NCI-H748 (cell line): ENCODE results near the gene KAZN.
A peak's percentile ranks its signal among the peaks of the same experiment; 100 is the strongest.

Experiments
- DNase-seq: peaks from one replicate; lab custom pipeline; 2025; ENCODE audit not compliant: unreplicated experiment; lab: John Stamatoyannopoulos, UW

KAZN gene

DNA sequence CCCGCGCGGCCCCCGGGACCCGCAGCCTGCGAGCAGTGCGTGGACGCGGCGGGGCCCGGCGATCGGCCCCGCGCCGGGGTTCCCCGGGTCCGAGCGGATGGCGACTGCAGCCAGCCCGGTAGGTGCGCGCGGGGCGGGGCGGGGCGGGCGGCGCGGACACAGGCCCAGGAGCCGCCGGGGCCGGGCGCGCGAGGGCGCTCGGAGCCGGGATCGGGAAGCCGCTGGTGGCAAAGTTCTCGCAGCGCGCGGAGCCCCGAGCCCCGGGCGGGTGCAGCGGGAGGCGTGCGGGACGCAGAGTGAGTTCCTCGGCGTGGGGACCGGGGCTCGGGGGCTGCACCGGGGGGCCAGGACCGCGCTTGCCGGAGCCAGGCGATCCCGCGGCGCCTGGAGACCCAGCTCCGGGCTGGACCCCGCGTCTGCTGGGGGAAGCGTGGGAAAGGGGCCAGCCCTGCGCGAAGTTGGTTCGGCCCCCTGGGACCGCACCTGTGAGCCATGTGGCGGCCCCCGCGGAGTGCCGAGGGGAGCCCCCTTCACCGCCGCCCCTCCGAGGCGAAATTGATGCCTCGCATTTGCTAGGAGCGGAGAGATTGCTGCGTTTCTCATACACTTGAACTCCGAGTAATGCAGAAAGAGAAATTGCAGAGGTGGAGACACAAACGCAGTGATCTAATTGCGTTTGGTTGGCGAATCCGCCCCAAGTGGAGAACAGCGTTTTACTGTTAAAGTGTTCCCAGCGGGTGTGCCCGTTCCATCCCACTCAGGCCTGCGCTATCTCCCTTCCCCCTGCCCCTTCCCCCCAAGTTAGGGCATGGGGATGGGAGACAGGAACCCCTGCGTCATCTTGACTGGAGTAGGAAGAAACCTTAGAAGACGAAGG, 326.2 kb downstream of the KAZN start:
- DNase-seq, result peak; percentile 38

DNA sequence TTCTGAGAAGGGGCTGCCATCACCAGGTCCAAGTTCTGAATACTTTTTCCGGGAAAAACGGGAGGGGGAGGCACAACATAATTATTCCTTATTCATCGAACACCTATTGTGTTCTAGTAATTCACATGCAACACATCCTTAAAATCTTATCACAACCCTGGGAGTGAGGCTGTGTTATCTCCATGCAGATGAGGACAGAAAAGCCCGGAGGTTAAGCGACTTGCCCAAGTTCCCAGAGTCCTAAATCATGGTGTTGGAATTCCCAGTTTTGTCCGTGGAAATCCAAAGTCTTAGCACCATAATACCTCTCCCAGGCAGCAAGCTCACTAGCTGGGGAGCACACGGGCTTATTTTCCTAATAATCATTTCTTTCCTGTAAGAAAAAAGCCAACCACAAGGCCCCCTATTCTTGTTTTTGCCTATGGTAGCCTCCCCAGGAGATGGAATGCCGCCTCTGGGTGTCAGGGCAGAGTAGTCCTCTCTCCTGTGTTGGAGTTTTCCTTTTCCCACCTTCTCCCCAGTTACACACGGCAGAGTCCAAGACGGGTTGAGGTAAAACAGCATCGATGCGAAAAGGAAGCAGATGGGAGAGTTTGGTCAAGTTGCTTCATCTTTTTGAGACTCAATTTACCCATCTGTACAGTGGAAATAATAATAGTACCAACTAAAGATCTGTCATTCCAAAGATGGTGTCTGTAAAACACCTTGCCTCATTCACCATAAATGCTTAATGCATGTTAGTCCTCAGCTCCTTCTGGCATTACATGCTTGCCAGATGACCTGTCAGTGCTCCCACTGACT, 327.1 kb downstream of the KAZN start:
- DNase-seq, result no peak

DNA sequence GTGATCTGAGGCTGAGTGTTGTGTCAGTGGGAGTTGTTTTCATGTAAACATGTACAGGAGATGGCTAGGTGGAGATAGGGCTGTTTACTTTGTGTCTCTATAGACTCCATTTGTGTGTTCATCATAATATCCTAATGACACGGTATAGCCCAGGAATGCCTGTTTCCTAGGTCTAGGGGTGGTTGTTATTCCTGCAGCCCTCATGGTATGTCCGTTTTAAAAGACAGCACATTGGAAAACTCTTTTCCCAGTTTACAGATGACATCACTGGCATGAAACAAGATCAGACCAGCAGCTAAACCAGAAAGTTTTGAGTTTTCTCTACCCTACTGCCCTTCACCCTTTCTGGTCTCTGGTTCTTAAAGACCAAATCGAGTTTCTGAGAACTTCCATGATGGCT, 327.7 kb downstream of the KAZN start:
- DNase-seq, result no peak

DNA sequence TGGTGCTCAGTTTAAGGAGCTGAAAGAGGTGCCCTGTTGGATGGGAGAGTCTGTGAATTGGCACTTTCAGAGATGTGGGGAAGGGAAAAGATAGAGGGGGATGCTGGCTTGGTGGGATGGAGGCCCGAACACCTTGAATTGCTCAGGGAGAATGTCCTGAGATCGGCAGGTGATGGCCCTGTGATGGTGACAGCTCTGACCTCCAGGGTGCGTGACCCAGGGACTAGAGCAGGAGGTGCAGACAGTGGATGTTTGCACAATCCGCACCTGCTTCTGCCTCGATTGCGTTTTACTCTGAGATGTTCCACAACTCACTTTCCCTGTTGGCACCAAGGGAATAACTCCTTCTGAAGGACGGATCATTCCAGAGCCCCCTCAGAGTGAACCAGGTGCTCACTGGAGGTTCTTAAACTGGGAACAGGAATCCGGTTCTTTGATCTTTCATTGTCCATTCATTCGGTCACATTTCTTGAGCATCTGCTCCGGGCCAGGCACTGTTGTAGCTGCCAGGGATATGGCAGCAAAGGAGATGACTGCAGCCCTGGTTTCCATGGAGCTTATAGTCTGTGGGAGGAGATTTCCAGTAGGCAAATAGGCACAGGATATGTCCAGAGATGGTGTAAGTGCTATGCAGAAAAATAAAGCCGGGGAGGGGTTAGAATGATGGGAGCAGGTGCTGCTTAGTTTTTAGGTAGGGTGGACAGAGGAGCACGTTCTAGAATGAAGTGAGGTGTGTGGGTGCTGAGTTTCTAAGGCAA, 328.5 kb downstream of the KAZN start:
- peak; percentile 13 for DNase-seq

DNA sequence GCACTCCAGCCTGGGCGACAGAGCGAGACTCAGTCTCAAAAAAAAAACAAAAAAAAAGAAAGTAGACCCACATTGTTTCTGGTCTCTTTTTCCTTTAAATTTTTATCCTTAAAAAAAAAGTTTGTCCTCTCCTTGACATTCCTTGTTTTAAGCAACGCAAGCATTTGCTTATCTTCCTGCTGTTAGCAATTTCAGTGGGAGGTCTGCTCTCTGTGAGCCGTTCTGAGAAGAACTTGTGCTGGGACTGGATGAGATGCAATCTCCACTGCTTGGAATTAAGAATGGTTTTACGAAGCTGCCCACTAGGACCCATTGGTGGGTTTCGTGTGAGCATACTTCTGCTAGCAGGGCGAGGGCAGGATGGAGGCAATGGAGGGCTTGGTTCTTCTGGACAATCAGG, 329.9 kb downstream of the KAZN start:
- no peak for DNase-seq

DNA sequence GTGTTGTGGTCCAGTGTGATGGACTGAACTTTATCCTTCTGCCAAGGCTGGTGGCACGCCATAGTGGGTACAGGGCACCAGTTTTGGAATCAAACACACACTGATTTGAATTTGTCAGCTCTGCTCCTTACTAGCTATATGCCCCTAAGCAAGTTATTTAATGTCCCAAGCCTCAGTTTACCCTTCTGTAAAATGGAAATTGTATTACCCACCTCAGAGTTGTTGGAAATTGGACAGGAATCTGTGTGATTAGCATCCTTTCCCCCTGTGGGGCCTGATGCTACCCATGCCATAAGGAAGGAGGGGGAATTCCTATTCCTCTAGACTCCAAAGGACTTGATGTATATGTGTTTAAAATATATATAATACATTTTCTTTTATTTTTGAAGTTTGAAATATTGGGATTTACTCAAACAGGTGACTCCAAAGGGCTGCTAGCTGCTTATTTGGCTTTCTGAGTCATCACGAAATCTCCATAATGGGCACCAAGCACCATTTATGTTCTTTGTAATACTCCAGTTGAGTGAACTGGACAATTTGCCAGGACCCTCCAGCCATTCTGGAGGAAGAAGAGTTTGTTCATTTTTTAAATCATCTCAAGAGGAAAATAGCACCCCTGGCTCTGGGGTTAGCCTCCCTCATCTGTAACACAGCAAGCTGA, 330.5 kb downstream of the KAZN start:
- DNase-seq, result no peak

DNA sequence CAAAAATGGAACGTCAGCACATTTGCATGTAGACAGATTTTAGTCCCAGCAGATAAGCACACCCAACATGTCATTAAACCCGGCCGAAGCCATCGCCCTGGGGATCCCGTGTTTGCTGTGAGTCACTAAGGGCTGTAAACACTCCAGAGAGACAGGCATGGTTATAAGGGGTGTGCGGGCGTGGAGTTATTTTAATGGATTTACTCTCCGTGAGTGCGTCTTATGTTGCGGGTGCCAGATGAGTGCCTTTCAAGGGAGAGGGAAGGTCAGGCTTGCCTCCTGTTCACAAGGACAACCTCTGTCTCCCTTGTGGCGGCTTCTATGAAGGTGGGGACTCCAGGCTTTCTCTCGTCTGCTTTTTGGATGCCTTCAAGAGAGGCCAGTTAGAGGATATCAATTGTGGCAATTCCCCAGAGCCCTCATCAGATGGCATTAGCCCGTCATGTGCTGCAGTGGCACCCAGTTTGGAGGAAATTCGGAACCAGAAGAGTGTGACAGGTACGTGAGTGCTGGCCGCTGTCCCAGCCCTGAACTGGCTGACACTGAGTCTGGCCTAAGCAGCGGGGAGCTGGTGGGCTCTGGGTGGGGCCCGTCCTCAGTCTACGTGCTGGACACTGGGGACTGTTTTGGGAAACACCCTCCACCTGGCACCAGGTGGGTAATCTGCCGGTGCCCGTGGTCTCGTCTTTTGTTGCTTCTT, 331.2 kb downstream of the KAZN start:
- peak; percentile 36 for DNase-seq

DNA sequence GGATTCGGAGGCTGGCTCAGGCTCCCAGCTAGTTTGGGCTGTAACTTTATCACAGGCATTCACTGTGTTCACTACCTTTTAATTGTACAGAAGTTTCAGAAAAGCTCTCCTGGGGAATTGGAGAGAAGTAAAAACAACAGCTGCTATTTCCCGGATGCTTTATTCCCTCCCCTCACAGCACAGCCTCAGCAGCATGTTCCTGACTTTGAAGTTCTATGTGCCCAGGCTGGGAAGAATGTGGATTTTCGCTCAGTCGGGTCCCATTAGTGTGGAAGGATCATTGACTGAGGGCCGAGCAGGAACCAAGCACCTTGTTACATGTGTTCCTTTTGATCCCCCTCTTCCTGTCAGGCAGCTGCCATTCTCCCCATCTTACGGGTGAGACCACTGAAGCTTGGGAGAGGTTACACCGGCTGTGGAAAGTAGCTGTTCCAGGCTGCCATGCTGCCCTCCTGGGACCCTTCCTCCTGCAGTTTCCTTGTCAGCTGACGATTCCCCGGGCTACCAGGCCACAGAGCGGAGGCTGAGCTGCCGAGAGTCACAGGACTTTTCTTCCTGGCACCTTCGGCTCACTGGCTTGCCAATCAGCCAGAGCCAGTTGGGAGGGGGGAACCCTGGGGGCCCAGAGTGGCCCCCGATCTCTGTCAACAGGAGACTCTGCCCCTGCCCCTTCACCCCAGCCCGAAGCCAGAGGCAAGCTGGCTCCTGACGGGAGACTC, 331.9 kb downstream of the KAZN start:
- DNase-seq, result no peak

DNA sequence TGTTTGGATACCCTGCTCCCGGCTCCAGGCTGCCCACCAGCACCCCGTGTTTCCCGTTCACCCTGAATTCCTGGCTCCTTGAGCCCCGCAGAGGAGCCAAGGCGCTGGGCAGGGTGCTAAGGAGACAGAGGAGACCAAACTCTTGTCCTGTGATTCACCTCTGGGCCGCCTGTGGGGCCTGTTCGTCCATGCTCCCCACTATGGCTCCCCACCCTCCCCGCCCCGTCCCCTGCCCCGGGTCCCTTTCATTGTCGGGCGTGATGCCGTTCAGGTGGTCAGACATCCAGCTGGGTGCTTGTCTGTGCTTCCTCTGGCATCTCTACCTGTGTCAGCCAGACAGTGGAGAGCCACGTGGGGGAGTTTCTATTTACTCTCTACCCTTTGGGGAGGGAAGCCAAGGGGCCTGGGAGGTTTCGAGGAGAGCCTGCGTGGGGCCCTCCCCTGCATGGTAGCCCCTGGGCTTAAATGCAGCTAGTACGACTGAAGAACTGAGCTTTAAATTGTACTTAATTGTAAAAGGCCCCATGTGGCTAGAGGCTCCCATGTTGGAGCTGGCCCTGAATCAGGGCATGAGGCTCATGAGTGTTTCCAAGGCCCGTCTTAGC, 333.7 kb downstream of the KAZN start:
- DNase-seq, result no peak

DNA sequence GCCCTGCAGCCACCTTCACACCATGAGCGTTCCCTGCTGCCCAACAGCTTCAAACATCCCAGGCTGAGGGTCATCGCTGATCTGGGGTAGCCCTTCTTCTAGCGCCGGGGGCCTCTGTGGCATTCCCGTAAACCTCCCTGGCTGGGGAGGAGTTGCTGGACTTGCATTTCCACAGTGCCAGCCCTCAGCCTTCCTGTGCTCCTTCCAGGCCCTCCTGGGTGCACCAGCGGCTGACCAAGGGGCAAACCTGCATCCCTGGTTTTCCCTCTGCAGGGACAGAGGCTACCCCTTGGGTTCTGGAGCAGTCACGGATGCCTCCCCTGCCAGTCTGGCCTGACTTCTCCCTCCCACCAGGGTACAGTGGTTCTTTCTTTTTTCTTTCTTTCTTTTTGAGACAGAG, 336.4 kb downstream of the KAZN start:
- no peak for DNase-seq

DNA sequence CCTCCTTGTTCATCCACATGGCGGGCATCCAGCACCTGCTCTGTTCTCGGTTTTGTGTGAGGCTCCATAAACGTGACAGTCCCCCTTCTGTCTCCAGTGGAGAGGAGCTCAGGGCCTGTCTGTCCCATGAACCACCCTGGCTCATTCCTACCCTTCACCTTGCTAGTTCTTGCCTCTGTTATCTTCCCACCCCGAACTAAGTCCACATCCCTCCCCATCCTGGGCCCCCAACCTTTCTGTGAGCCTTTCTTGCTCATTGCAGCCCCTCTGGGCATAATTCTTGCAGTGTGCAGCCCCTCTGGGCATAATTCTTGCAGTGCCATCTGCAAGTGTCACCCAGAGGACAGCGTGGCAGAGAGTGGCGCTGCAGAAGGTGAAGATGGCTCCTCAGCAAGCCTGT, 338.3 kb downstream of the KAZN start:
- no peak for DNase-seq

DNA sequence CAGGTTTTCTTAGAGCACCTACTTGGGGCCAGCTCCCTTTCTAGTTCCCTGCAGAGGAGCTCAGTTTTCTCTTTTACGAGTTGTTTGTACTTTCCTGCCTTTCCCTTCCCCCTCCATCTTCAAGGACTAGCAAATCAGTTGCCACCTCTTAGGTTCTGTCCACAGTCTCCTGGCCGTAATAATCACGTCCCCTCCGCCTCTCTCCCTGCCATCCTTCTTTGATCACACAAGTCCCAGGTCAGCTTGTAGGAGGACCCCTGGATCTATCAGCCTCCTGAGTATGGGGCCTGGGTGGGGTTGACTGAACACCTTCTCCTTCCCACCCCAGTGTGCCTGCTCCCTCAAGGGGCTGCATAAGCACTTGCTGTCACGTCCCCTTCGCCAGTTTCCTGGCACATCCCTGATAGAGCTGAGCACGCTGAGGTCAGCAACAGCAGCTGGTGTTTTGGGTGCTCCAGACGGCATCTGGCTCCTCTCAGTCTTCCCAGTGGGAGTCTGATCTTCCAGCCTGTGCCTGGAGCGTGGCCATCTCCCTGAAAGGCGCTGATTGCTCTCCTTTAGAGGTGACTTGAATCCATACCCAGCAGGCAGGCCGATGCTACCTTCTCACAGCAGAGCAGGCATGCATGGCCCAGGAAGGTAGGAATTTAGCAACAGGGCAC, 338.9 kb downstream of the KAZN start:
- no peak for DNase-seq

DNA sequence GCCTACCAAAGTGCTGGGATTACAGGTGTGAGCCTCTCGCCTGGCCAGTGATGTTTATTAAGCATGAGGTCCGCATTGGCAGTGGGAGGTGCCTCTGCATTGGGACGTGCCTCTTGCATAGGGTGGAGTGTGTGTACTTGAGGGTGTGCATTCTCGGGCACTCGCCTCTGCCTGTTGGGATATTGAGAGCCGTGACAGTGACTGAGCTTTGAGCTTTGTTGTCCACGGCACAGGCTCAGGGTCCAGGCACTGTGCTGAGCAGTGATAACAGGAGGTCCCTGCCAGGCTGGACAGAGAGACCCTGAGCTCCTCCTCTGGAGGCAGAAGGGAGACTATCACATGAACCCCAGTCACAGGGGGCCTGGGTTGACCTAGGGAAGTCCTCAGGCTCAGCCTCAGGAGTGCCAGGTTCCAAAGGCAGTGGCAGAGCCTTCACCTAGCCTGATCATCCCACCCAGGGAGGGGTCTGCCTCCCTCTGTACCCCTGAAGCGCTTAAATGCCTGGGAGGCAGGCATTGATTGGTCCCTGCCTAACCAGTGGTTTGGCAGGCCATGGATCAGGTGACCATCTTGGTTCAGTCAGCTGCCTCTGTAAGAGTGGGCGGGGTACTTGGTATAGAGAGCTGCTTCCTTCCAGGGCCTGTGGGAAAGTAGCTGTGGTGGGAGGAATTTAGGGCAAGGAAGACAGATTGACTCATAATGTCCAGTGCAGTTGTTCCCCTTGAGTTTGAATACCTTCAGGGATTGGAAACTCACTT, 341.2 kb downstream of the KAZN start:
- DNase-seq, result no peak

DNA sequence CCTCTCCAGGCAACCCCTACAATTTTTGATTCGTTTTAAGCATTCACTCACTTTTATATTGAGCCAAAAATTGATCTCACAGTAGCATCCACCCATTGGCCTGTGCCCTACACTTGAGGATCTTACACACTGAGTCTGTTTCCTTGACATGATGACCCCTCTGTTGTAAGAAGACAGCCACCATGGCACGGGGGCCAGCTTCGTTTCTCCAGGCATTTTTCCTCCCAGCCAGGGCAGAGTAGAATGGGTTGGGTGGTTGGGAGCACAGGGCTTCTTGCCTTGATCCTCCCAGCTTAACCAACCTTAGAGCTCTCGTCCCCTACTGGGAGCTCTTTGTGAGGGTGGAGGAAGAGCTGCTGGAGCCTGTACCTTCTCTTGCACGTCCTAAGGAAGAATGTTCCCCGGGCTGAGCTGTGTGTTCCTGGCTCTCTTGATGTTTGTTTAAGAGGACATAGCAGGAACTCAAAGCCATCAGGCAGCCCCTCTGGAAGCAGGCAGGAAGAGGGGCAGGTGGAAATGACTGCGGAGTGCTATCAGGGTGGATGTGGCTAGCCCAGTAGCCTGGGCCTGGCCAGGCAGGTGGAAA, 341.9 kb downstream of the KAZN start:
- no peak for DNase-seq

DNA sequence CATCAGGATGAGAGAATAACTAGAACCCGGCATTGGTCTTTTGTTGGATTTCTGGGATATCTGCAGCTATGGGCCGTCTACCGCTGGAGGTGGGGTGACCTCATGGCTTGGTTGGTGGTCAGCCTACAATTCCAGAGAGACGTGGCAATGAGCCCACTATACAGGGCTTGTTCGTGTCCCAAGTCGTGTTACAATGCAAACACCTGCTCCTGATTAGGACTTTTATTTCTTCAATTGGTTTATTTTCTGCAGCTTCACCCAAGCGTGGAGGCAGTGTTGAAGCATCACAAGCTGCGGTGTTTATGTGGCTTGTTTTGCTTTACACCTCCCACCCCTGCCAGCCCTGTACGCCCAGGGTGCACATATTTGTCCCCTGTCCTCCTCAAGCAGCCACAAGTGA, 343.4 kb downstream of the KAZN start:
- no peak for DNase-seq

DNA sequence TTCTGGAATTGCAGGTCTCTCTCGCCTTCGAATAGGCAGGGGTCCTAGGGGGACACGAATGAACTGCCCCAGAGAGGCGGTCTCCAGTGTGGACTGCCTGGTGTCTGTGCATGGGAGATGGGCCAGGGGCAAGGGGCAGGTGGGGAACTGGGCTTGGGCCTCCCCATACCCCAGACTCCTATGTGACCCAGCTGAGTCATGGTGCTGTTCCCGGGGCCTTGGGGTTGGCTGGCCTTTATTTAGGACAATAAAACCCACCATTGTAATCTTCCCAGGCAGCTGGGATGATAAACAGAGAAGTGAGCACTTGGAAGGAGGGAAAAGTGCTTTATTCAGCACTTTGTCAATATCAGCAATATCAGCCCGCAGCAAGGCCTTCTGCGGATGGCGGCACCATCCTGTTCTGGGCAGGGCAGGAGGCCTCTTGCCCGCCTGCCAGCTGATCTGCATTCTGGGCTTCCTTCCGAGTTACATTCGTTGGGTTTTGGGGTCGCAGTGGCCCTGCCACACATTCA, 346.0 kb downstream of the KAZN start:
- no peak for DNase-seq

DNA sequence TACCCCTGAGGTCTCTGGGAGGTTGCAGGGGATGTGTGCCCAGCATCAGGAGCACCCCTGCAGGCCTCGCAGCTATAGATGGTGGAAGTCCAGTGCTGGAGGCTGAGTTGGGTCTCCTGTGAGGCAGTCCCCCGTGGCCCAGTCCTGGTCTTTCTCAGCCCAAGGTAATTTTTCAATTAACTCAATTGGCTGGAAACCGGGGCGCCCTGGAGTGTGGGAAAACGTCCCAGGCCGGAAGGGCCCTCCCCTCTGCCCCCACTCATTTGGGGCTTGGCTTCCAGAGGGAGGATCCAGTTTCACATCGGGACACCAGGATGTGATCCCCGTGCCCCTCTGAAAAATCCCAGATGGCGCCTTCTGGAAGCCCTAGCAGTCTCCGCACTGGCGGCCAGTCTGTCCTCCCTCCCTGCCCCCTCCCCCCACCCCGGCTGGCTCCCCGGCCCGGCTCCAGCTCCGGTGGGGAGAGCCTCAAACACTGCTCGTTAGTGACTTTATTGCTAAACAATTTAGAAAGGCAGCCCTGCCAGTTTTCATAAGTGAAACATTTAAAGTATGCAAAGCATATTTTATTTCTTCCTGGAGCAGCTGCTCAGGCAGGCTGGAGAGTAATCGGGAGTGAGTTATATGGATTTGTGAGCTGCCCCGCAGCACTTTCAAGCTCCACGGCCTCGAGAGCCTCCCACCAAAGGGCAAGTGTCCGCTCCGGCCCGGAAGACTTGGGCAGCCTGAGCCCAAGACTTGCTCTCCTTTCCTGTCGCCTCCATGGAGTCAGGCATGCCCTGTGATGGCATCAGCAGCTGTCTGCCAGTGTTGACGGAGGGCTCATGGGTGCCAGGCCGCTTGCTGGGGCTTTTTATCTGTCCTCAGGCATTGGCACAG, 346.9 kb downstream of the KAZN start:
- DNase-seq, result no peak
